ENCODE results near the gene CHD9.

Gene CHD9

DNA sequence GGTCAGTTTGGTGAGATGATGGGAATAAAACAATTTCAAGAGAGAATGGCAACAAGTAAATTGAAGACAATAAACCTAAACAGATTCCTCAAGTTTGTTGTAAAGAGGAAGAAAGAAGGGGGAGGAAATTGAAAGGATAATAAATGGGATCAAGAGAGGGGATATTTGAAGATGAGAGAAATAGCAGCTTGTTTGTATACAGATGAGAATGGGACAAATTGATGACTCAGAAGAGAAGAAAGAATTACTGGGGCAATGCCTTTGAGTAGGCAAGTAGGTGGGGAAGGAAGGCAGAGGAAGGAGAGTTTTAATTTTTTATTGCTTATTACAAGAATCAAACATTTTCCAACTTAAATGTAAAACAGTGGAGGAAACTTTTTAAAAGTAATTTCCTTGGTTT, 98.3 kb downstream of the CHD9 start:
- peaks cover 21% of the 10 kb centered on the region; the same call in 1 of the 2 replicates for H3K36me3 ChIP-seq (ENCODE audit: low read length)
- H3K79me2 ChIP-seq (ENCODE audit: insufficient read depth, low read length), result peaks cover 66% of the 10 kb centered on the region

DNA sequence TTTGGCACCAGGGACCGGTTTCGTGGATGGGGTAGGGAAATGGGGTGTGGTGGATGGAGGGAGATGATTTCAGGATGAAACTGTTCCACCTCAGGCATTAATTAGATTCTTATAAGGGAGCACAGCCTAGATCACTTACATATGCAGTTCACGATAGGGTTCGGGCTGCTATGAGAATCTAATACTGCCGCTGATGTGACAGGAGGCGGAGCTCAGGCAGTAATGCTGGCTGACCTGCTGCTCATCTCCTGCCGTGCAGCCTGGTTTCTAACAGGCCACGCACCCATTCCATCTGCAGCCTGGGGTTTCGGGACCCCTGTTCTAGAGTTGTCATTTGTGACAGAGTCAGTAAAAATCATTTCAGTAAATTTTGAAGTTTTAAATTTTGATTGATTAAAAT, 99.7 kb downstream of the CHD9 start:
- Histone ChIP-seq H3K27ac (ENCODE audit: low read depth, low read length) (no peak overlapping the region), H3K27me3 (ENCODE audit: low read length) (no peaks in the 10 kb centered on the region)

More for the DNA sequence above, 98.3 kb downstream of the CHD9 start:
- H3K4me2 ChIP-seq (ENCODE audit: low read depth, low read length, poor library complexity, severe bottlenecking), result no peak overlapping the region
- H3F3A ChIP-seq (ENCODE audit: insufficient read depth), result no peaks in the 10 kb centered on the region; the same call in 1 of the 2 replicates
- H4K20me1 ChIP-seq (ENCODE audit: low read depth, low read length), result peaks cover 6% of the 10 kb centered on the region; the same call in 1 of the 2 replicates
- no peaks in the 10 kb centered on the region for H3K27me3 ChIP-seq (ENCODE audit: low read length)
- no peak overlapping the region for H3K4me3 ChIP-seq (ENCODE audit: insufficient read depth, low read length, poor library complexity, severe bottlenecking)
- H3K9ac ChIP-seq (ENCODE audit: low read length), result no peak overlapping the region
- no peaks in the 10 kb centered on the region for H3K9me3 ChIP-seq (ENCODE audit: insufficient read depth, low read length)
- no peak overlapping the region for H3K27ac ChIP-seq (ENCODE audit: low read depth, low read length)
- H2AFZ ChIP-seq (ENCODE audit: low read depth, low read length, severe bottlenecking), result no peak overlapping the region
- no peaks in the 10 kb centered on the region for H3K9me2 ChIP-seq (replicated peaks; ENCODE audit: insufficient read depth, low read length)
- TF ChIP-seq, protein P1, sequence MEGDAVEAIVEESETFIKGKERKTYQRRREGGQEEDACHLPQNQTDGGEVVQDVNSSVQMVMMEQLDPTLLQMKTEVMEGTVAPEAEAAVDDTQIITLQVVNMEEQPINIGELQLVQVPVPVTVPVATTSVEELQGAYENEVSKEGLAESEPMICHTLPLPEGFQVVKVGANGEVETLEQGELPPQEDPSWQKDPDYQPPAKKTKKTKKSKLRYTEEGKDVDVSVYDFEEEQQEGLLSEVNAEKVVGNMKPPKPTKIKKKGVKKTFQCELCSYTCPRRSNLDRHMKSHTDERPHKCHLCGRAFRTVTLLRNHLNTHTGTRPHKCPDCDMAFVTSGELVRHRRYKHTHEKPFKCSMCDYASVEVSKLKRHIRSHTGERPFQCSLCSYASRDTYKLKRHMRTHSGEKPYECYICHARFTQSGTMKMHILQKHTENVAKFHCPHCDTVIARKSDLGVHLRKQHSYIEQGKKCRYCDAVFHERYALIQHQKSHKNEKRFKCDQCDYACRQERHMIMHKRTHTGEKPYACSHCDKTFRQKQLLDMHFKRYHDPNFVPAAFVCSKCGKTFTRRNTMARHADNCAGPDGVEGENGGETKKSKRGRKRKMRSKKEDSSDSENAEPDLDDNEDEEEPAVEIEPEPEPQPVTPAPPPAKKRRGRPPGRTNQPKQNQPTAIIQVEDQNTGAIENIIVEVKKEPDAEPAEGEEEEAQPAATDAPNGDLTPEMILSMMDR (IDR thresholded peaks at IDR 0.05; ENCODE audit: insufficient read depth, low read length, poor library complexity, severe bottlenecking), result no peak
- TF ChIP-seq EZH2phosphoT487 (conservative IDR thresholded peaks at IDR 0.05; ENCODE audit: low read length), result no peak

DNA sequence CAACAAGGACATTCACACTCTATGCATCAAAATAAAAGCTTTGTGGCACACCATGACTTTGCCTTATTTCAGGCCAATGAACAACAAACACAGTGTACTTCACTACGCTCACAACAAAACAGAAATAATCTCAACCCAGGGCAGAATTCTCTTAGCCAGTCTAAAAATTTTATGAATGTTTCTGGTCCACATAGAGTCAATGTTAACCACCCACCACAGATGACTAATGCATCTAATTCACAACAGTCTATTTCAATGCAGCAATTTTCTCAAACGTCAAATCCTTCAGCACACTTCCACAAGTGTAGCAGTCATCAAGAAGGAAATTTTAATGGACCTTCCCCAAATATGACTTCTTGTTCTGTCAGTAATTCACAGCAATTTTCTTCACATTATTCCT, 101.7 kb downstream of the CHD9 start:
- H2AFZ ChIP-seq (ENCODE audit: low read depth, low read length, severe bottlenecking), result no peak overlapping the region
- H3K27ac ChIP-seq (ENCODE audit: low read depth, low read length), result no peak overlapping the region
- H3K79me2 ChIP-seq (ENCODE audit: insufficient read depth, low read length), result peaks cover 53% of the 10 kb centered on the region
- no peak overlapping the region for H3K4me2 ChIP-seq (ENCODE audit: low read depth, low read length, poor library complexity, severe bottlenecking)
- no peak overlapping the region for H3K4me3 ChIP-seq (ENCODE audit: insufficient read depth, low read length, poor library complexity, severe bottlenecking)
- no peaks in the 10 kb centered on the region for H3K9me3 ChIP-seq (ENCODE audit: insufficient read depth, low read length)
- no peaks in the 10 kb centered on the region for H3K9me2 ChIP-seq (replicated peaks; ENCODE audit: insufficient read depth, low read length)
- no peak for TF ChIP-seq EZH2phosphoT487 (conservative IDR thresholded peaks at IDR 0.05; ENCODE audit: low read length)
- TF ChIP-seq, protein P1 (IDR thresholded peaks at IDR 0.05; ENCODE audit: insufficient read depth, low read length, poor library complexity, severe bottlenecking), result no peak
- no peak overlapping the region for H3K9ac ChIP-seq (ENCODE audit: low read length)
- no peaks in the 10 kb centered on the region; the same call in 1 of the 2 replicates for H3F3A ChIP-seq (ENCODE audit: insufficient read depth)
- no peaks in the 10 kb centered on the region; the same call in 1 of the 2 replicates for H4K20me1 ChIP-seq (ENCODE audit: low read depth, low read length)
- H3K36me3 ChIP-seq (ENCODE audit: low read length), result peaks cover 23% of the 10 kb centered on the region; the same call in 1 of the 2 replicates
- no peaks in the 10 kb centered on the region for H3K27me3 ChIP-seq (ENCODE audit: low read length)

More for the DNA sequence above, 99.7 kb downstream of the CHD9 start:
- Histone ChIP-seq H3K79me2 (ENCODE audit: insufficient read depth, low read length) (peaks cover 52% of the 10 kb centered on the region), H3K9me2 (replicated peaks; ENCODE audit: insufficient read depth, low read length) (no peaks in the 10 kb centered on the region), H3K4me3 (ENCODE audit: insufficient read depth, low read length, poor library complexity, severe bottlenecking) (no peak overlapping the region), H3K36me3 (ENCODE audit: low read length) (peaks cover 23% of the 10 kb centered on the region; the same call in 1 of the 2 replicates), H4K20me1 (ENCODE audit: low read depth, low read length) (peaks cover 6% of the 10 kb centered on the region; the same call in 1 of the 2 replicates), H3K9me3 (ENCODE audit: insufficient read depth, low read length) (no peaks in the 10 kb centered on the region), H2AFZ (ENCODE audit: low read depth, low read length, severe bottlenecking) (no peak overlapping the region), H3K9ac (ENCODE audit: low read length) (no peak overlapping the region), H3F3A (ENCODE audit: insufficient read depth) (no peaks in the 10 kb centered on the region; the same call in 1 of the 2 replicates), H3K4me2 (ENCODE audit: low read depth, low read length, poor library complexity, severe bottlenecking) (no peak overlapping the region)
- TF ChIP-seq, protein P1 (IDR thresholded peaks at IDR 0.05; ENCODE audit: insufficient read depth, low read length, poor library complexity, severe bottlenecking), result no peak
- no peak for TF ChIP-seq EZH2phosphoT487 (conservative IDR thresholded peaks at IDR 0.05; ENCODE audit: low read length)
